ENCODE measurements around the gene CCDC60.
A peak's percentile ranks its signal among the peaks of the same experiment; 100 is the strongest.

Gene CCDC60

GRCh38 chr12:119412811-119413794, 78.6 kb downstream of the CCDC60 start:
- no peaks in the 10 kb centered on the region for H3K36me3 ChIP-seq (ENCODE audit: control insufficient read depth in 2 of 2, insufficient read depth in 1 of 2, low read length in 2 of 2)
- ChIA-PET CTCF (interaction anchor here (0.5 to 2.6 kb wide), 41 partner anchors 9 to 1008 kb away, joined by 3 to 13 read pairs (median 4); partner anchors contain the start of gene HSPB8), POLR2A (no interaction called here)
- H3K4me1 ChIP-seq (ENCODE audit: control insufficient read depth, insufficient read depth, low read length), result no peaks in the 10 kb centered on the region
- H3K9me3 ChIP-seq (ENCODE audit: control insufficient read depth, insufficient read depth, low read depth, low read length), result no peaks in the 10 kb centered on the region
- no peak overlapping the region for H3K27ac ChIP-seq (ENCODE audit: extremely low read depth, low read depth, low read length)
- TF ChIP-seq ZNF311 (tag by site-specific recombination; IDR thresholded peaks at IDR 0.05; ENCODE audit: borderline replicate concordance), result no peak
- TF ChIP-seq INSM2 (tag by site-specific recombination; IDR thresholded peaks at IDR 0.05), result no peak
- peak; percentile 96 for TF ChIP-seq ZNF654 (tag by site-specific recombination; IDR thresholded peaks at IDR 0.05; ENCODE audit: low read depth)
- TF ChIP-seq CTCF (tag by site-specific recombination; IDR thresholded peaks at IDR 0.05), result peak; percentile 40; the same call in 1 of the 2 replicates
- no peak for TF ChIP-seq ZNF214 (tag by site-specific recombination; IDR thresholded peaks at IDR 0.05; ENCODE audit: borderline replicate concordance)
- TF ChIP-seq PRDM1 (tag by site-specific recombination; IDR thresholded peaks at IDR 0.05), result peak; percentile 13; the same call in 1 of the 2 replicates
- no peak for TF ChIP-seq ZBTB7A (tag by site-specific recombination; IDR thresholded peaks at IDR 0.05; ENCODE audit: low read depth)
- no peak overlapping the region for H3K4me3 ChIP-seq (ENCODE audit: low read depth, low read length)

GRCh38 chr12:119415714-119416113, 81.2 kb downstream of the CCDC60 start:
- ChIA-PET POLR2A (no interaction called here), CTCF (interaction anchor here (0.5 to 0.9 kb wide), 6 partner anchors 28 to 1415 kb away, joined by 3 read pairs; no protein-coding TSS in a partner anchor)
- TF ChIP-seq SALL2 (tag by site-specific recombination; IDR thresholded peaks at IDR 0.05; ENCODE audit: borderline replicate concordance), result no peak
- TF ChIP-seq ZNF785 (tag by site-specific recombination; IDR thresholded peaks at IDR 0.05), result no peak
- TF ChIP-seq ZNF621 (tag by site-specific recombination; IDR thresholded peaks at IDR 0.05), result no peak
- no peak for TF ChIP-seq ATF2 (tag by site-specific recombination; IDR thresholded peaks at IDR 0.05; ENCODE audit: low read depth)
- H3K4me3 ChIP-seq (ENCODE audit: low read depth, low read length), result no peak overlapping the region
- H3K4me1 ChIP-seq (ENCODE audit: control insufficient read depth, insufficient read depth, low read length), result no peaks in the 10 kb centered on the region
- H3K9me3 ChIP-seq (ENCODE audit: control insufficient read depth, insufficient read depth, low read depth, low read length), result no peaks in the 10 kb centered on the region
- H3K36me3 ChIP-seq (ENCODE audit: control insufficient read depth in 2 of 2, insufficient read depth in 1 of 2, low read length in 2 of 2), result no peaks in the 10 kb centered on the region
- H3K27ac ChIP-seq (ENCODE audit: extremely low read depth, low read depth, low read length), result no peak overlapping the region

GRCh38 chr12:119417440-119417839, 82.9 kb downstream of the CCDC60 start:
- Histone ChIP-seq H3K36me3 (ENCODE audit: control insufficient read depth in 2 of 2, insufficient read depth in 1 of 2, low read length in 2 of 2) (no peaks in the 10 kb centered on the region), H3K27ac (ENCODE audit: extremely low read depth, low read depth, low read length) (no peak overlapping the region), H3K4me3 (ENCODE audit: low read depth, low read length) (no peak overlapping the region), H3K4me1 (ENCODE audit: control insufficient read depth, insufficient read depth, low read length) (no peaks in the 10 kb centered on the region), H3K9me3 (ENCODE audit: control insufficient read depth, insufficient read depth, low read depth, low read length) (no peaks in the 10 kb centered on the region)
- CTCF ChIA-PET, result no interaction called here
- POLR2A ChIA-PET, result no interaction called here
- no peak for TF ChIP-seq ZNF843 (tag by site-specific recombination; IDR thresholded peaks at IDR 0.05)
- no peak for TF ChIP-seq ZNF350 (tag by site-specific recombination; IDR thresholded peaks at IDR 0.05)
- no peak for TF ChIP-seq ZNF266 (tag by site-specific recombination; IDR thresholded peaks at IDR 0.05; ENCODE audit: low read depth)
- TF ChIP-seq ZNF2 (tag by site-specific recombination; IDR thresholded peaks at IDR 0.05), result no peak
- no peak for TF ChIP-seq TCF7L2 (IDR thresholded peaks at IDR 0.05; ENCODE audit: borderline replicate concordance, low read depth, low read length)
- no peak for TF ChIP-seq ZNF175 (tag by site-specific recombination; IDR thresholded peaks at IDR 0.05)
- TF ChIP-seq ZNF138 (tag by site-specific recombination; IDR thresholded peaks at IDR 0.05; ENCODE audit: borderline replicate concordance), result no peak
- TF ChIP-seq ZSCAN4 (tag by site-specific recombination; IDR thresholded peaks at IDR 0.05), result no peak
- TF ChIP-seq ZNF202 (tag by site-specific recombination; IDR thresholded peaks at IDR 0.05; ENCODE audit: borderline replicate concordance), result no peak
- TF ChIP-seq SALL2 (tag by site-specific recombination; IDR thresholded peaks at IDR 0.05; ENCODE audit: borderline replicate concordance), result no peak
- no peak for TF ChIP-seq REPIN1 (tag by site-specific recombination; IDR thresholded peaks at IDR 0.05; ENCODE audit: low read depth)
- TF ChIP-seq ZNF311 (tag by site-specific recombination; IDR thresholded peaks at IDR 0.05; ENCODE audit: borderline replicate concordance), result no peak
- TF ChIP-seq ZNF692 (tag by site-specific recombination; IDR thresholded peaks at IDR 0.05), result no peak

All from HEK293 (cell line).